ENCODE measurements around the gene DHRS12.

The DHRS12 gene

DNA sequence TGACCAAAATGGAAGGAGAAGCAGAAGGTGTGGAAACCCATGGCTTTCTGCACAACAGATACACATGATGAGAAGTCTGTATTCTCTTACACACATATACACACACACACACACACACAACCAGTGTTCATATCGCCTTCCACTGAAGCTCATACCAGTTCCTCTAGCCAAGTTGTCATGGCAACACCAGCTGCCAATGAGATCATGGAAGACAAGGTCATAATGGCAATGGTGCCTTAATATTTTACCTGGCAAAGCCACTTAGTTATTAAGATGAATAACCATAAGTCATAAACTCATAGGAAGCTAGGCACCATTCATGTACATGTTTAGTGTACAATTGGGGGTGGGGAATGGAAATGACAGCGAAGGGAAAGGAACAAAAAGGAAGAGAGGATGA lies 2.6 kb upstream of the DHRS12 start:
- DNase-seq = no peak

DNA sequence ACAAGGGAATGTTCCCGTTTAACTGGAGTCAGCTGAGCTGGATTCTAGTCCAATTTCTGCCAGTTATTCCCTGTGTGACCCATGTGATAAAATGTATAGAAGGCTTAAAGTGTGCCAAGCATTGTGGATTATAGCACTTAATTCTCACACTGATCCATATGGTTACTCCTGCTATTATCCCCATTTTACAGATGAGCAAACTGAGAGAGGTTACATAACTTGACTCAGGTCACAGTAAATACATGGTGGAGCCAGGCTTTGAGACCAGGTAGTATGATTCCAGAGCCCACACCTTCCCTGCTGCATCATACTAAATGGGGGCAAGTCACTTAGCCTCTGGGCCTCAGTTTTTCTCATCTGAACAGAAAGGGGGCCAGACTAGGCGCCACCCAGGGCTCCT lies 2.0 kb upstream of the DHRS12 start:
- DNase-seq = no peak

- no peak for DNase-seq
Observed at GRCh38 chr13:51805313-51805712, 1.4 kb upstream of the DHRS12 start.

- no peak for DNase-seq
Observed at GRCh38 chr13:51804295-51805172, 571 bp upstream of the DHRS12 start.

- DNase-seq = no peak
Observed at GRCh38 chr13:51802631-51803418, 1.1 kb downstream of the DHRS12 start.

- DNase-seq = no peak
Observed at GRCh38 chr13:51801631-51802099, 2.3 kb downstream of the DHRS12 start.

DNA sequence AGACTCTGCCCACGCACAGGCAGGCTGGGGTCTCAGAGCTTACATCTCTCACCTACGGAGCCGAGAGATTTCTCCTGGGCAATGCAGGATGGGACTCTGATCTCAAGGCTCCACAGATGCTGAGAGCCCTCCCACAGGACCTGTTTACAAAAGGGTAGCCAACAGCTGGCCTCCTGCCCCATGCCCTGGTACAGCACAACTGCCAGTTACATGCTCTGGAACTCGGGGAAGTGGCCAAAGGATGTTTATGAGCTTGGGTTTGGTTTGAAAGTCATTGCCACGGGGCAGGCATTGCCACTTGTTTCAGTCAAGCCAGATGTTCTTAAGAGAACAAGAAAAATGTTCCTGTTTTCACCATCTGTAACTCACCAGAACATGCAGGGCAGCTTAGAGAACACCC lies 3.5 kb downstream of the DHRS12 start:
- no peak for DNase-seq

- DNase-seq = no peak
Observed at GRCh38 chr13:51799261-51799660, 4.7 kb downstream of the DHRS12 start.

DNA sequence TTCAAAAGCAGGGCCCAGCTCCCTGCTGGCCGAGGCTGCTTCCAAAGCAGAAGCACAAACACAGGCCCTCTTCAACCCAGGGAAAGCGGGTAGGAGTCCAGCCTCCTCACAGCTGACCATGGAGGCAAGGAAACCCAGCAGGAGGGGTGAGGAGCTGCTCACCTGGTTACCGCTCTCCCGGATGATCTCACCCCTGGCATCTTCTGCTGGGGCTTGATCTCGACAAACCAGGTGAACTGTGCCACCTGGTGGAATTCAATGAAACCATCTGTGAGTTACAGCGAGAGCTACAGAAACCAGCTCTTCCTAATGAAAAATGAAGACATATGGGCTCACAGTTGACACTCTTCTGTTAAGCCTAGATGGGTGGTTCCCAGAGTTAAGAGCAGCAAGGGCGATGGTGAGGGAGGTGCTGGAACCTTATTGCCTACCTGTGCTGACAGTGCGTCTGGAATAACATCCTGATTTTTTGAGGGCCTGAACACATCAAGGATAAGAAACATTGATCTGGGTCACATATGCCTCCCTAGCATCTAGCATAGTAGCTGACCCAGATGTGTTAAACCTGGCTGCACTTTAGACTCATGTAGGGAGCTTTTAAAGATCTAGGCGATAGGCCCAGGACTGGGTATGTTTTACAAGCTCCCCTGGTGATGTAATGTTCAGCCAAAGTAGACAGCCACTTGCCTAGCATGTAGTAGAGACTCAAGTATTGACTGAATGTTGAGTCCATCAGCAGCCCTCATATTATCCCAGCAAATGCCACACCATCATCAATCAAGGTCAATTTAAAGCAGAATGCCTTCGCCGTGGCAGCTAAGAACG lies 6.1 kb downstream of the DHRS12 start:
- DNase-seq = peak in 1 of 2 experiments; percentile 52

DNA sequence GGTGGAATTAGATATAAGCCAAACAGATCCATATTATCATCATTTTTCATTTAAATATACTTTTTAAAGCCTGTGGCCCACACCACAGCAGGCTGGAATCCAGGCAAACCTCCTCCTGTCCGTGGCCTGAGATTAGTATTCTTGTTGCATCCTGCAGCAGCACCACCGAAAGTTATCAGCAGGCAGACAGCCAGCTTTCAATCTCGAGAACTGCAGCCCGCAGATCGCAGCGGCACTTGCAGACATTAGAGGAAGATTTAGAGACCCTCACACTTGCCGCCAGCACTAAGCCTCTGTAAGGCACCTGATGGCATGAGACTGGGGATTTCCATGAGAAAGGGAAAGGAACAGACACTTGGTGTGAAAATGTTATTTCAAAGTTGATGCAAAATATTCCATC lies 7.4 kb downstream of the DHRS12 start:
- no peak for DNase-seq

DNA sequence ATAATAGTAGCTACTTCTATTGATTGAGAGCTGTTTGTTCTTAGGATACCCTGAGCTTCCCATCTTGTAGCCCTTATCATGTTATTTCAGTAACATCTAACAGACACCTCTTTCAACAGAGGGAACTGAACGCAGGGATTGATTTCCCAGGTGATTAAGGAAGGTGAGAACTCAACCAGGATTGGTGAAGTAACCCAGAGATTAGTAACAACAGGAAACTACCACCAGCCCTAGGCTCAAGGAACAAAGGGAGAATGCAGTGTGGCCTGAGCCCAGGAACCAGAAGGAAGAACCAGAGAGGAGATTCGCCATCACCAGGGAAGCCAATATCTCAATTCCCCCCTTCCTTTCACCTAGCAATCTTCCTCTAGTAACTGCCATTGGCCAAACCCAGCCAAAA lies 8.5 kb downstream of the DHRS12 start:
- no peak for DNase-seq

DNA sequence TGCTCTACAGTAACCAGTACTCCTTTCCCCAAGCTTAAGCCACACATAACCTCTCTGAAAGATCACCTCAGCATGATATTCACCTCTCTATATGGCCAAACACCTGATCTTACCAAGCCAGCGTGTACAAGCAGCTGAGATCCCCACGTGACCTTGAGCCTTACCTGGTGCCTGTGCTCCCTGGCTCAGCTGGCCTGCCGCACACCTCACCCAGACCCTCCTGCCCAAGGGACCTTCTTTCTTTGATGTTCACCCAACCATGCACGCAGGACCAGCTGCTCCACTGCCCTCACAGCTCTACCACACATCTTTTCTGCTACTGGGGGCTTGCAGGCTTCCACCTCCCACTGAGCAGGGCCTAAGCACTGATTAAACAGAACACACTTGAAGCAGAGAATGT lies 9.0 kb downstream of the DHRS12 start:
- no peak for DNase-seq

GRCh38 chr13:51793570-51794271 lies 10.2 kb downstream of the DHRS12 start:
- DNase-seq = peak in 1 of 2 experiments; percentile 35

GRCh38 chr13:51786425-51787265 lies 17.3 kb downstream of the DHRS12 start:
- no peak for DNase-seq

DNA sequence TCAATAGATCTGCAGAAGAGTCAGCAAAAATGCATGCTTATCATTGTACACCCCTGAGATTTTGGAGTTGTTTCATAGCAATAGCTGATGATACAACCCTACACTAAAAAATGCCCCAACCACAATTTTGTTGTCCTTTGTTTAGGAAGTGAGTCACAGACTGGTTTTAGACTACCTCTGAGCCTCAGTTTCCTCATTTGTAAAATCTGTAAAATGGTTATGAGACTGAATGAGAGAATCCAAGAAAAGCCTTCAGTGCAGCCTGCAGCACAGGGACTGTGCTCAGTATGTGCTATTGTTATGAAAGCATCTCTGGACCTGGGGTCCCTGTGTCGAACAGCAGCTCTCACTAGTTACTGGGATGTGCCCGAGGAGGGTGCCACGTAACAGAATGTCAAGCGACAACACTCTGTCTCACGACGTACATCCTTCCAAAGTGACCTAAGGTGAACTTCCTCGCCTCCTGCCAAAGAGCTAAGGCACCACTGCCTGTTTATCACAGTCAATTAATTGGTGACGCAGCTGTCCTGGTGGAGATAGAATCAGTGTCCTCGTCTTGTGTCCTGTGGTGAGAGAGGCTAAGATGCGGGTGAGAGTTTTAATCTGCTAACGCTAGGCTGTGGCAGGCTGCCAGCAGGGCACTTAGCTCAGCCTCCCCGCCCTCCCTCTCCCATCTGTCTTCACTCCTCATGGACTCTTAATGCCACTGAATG lies 18.1 kb downstream of the DHRS12 start:
- no peak for DNase-seq

DNA sequence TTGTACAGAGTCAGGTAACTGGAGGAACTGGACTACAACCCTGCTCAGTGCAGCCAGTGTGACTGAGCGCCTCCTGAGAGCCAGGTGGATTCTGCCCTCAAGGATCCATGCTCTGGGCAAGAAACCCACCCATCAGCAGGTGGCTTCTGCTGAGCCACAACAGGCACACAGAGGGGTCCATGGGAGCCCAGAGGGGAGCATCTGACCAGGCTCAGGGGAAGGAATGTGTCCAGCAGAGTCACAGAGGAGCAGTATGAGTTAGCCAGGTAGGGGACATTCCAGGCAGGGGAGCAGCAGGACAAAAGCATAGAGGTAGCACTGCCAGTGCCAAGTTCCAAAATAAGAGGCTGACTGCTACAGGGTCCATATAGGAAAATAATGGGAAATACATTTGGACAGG lies 19.9 kb downstream of the DHRS12 start:
- no peak for DNase-seq

GRCh38 chr13:51783428-51784094 lies 20.4 kb downstream of the DHRS12 start:
- DNase-seq = no peak

DNA sequence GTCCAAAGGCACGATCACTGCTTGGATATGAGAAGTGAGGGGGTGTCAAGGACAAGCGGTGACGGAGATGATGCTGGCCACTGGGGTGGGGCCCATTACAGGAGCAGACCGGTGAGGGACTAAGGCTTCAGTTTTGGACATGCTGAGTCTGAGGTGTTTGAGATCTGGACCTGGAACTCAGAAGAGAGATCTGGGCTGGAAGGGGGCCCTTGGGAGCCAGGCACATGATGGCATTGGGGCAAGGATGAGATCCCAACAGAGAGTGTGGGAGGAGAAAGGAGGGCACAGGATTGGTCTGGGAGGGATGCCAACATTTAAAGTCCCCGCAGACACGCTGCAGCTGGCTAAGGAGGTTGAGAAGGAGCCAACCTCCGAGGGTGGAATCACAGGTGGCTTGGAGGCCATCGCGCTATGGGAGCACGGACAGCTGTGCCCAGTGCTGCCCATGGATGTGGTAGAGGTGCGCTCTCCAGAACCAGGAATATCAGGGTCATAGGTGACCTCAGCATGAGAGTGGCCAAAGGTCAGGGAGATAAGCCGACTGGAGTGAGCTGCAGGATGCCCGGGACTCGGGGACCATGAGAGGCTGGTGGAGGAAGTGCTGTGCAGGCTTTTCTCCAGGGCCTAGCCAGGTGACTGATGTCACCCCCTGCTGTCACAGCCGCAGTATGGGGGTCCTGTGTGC lies 21.8 kb downstream of the DHRS12 start:
- DNase-seq = no peak

GRCh38 chr13:51781246-51782022 lies 22.5 kb downstream of the DHRS12 start:
- DNase-seq = peak in 1 of 2 experiments; percentile 8
